HG03025 (cell line): ENCODE measurements around the gene CARS2.
"Not testable (repeated sequence)": the region's sequence is repeated elsewhere in the genome, so short reads cannot be mapped to it uniquely, and the experiment has no call there.

Experiments
- ATAC-seq: cut with Tn5 transposase; IDR thresholded peaks from one replicate; pipeline ENCODE4 v1.9.1; 2021; ENCODE audit warnings: mild to moderate bottlenecking, moderate library complexity; ENCODE audit not compliant: unreplicated experiment, low FRiP score

Gene CARS2, protein sequence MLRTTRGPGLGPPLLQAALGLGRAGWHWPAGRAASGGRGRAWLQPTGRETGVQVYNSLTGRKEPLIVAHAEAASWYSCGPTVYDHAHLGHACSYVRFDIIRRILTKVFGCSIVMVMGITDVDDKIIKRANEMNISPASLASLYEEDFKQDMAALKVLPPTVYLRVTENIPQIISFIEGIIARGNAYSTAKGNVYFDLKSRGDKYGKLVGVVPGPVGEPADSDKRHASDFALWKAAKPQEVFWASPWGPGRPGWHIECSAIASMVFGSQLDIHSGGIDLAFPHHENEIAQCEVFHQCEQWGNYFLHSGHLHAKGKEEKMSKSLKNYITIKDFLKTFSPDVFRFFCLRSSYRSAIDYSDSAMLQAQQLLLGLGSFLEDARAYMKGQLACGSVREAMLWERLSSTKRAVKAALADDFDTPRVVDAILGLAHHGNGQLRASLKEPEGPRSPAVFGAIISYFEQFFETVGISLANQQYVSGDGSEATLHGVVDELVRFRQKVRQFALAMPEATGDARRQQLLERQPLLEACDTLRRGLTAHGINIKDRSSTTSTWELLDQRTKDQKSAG

DNA sequence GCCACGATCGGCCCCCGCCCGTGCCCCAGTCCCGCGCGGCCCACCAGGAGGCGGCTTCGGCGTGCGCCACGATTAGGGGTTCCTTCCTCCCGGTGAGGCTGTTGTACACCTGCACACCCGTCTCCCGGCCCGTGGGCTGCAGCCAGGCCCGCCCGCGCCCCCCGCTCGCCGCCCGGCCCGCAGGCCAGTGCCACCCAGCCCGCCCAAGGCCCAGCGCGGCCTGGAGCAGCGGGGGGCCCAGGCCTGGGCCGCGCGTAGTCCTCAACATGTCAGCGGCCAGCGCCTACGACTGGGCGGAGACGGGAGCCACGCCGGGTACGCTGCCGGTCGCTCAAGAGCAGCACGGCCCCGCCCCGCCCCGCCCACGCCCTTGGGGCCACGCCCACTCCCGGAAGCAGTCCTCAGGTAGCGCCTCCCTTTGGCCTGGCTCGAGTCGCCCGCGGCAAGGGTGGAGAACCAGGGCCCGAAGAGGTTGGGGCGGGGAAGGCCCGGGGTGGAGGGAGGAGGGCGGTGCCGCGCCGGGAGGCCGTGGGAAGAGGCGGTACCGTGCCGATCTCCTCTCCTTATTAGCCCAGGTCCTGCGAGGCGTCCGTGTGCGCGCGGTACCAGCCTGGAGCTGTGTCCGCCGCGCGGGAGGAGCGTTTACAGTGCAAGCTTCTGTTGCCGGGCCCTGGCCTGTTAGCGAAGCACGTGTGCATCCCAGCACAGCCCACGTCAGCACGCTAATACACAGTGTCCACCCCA, at the start of gene CARS2:
Gene CARS2 (minus strand): TSS at position 291 of the 744 bp plus-strand sequence. CDS start 23 bp downstream, at position 268.
- peak; percentile 90 for ATAC-seq

DNA sequence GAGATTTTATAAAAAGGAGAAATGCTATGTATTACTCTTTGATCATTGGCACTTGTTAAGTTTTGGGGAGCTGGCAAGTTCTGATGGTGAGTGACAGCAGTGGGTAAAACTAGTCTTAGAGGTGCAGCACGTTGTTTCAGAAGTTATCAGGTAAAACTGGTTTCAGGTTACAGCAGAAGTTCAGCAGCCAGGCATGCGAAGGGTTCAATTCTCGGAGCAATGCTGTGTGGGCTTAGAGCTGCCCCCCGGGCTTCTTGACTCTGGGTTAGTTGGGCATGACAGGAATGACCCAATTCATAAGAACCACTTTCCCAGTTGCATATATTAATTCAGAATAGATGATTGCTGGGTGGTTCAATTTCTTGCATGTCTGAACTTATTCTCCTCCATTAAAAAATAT, 42.4 kb upstream of the CARS2 start:
- no peak for ATAC-seq

DNA sequence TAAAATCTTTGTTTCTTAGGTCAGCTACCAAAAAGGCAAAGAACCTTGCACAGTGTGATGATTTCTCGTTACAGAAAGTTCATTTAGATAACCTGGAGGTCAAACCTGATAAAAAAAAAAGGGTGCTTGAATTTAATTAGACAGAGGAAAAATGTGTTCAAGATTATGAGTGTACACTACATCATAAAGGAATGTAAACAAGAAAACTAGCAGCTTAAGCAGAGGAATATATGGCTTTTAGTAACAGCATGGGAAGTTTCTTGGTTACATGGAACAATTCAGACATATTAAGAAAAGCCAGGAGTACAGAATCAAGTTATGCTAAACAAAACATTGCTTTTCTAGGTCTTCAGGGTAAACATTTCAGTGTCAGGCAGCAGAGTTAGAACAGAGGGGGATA, 40.5 kb upstream of the CARS2 start:
- no peak for ATAC-seq

DNA sequence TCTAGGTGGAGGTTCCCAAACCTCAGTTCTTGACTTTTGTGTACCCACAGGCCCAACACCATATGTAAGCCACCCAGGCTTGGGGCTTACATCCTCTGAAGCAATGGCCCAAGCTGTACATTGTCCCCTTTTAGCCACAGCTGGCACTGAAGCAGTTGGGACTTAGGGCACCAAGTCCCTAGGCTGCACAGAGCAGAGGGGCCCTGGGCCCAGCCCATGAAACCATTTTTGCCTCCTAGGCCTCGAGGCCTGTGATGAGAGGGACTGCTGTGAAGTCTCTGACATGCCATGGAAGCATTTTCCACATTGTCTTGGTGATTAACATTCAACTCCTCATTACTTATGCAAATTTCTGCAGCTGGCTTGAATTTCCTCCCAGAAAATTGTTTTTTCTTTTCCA, 37.8 kb upstream of the CARS2 start:
- no peak for ATAC-seq

DNA sequence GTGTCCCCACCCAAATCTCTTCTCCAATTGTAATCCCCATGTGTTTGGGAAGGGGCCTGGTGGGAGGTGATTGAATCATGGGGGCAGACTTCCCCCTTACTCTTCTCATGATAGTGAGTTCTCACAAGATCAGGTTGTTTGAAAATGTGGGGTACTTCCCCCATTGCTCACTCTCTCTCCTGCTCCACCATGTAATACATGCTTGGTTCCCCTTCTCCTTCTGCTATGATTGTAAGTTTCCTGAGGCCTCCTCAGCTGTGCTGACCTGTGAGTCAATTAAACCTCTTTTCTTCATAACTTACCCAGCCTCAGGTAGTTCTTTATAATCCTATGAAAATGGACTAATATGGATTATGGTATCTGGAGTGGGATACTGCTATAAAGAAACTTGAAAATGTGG, 31.6 kb upstream of the CARS2 start:
- no peak for ATAC-seq

DNA sequence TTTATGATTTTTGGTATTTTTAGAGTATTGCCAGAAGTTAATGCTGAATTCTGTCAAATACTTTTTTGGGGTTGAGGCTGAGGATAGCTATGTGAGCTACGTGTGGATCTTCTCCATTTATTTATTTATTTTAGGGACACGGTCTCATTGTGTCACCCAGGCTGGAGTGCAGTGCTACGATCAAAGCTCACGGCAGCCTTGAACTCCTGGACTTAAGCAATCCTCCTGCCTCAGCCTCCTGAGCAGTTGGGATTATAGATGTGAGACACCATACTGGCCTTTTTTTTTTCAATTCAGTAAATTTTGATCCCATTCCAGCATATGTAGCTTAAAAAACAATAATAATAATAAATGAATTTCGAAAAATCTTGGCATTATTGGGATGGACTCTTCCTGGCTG, 28.6 kb upstream of the CARS2 start:
- ATAC-seq, result no peak

DNA sequence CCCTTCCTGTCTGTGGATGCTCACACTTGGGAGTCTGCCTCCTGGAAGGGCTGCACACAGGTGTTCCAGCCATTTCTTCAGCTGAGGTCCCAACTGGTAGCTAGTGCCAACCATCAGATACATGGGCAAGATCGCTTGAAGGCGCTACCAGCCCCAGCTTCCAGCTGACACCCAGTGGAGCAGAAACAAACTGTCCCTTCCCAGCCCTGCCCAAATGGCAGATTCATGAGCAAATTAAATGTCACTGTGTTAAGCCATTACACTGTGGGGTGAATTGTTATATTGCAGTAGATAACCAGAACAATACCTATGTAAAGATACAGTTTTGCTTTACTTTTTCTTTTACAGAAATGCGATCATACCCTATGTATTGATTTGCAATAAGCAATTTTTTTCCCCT, 25.2 kb upstream of the CARS2 start:
- no peak for ATAC-seq

DNA sequence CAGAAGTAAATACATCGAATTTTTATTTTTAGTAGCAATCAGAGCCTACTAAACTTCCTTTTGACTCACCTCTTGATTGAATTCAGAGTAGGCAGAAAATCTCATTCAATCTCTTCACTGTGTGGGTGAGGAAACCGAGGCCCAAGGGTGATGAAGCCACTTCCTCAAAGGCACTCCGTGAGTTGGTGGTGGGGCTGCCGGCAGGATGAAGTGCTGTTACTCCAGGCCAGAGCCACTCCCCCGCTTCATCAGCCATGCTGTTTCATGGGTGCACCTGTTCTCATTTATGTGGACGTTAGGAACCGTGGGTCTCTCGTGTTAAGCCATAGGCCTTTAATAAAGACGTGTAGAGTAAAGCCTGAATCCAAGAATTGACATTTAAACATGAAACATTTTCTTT, 20.8 kb upstream of the CARS2 start:
- no peak for ATAC-seq

DNA sequence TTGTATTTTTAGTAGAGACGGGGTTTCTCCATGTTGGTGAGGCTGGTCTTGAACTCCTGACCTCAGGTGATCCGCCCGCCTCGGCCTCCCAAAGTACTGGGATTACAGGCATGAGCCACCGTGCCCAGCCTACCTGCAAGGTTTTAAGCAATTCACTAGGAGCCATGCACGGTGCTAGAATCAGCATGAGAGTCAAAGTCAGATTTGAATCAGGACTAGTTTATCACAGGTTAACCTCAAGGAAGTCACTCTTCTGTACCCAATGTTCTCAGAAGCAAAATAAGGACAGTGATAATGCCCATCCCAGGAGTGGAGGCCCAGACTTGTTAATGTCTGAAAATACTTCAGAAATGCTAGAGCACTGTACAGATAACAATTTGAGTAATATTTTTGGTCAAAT, 20.2 kb upstream of the CARS2 start:
- ATAC-seq, result not testable (repeated sequence)

DNA sequence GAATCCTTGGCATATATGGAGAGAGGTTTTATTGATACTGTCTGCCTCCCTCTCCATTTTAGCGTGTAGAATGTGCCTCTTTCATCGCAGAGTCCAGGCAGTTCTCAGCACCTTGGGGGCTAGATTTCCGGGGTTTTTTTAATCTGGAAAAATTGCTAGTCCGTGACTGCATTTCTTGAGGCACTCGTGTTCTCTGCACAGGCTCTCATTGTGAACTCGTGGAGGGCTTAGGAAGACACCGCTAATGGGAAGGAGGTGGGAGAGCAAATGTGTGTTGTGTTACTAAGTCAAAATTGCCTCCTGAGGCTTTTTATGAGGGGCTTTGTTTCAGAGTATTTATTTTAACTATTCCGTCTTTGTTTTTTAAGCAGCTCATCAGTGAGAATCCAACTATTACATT, 17.7 kb upstream of the CARS2 start:
- ATAC-seq, result no peak

DNA sequence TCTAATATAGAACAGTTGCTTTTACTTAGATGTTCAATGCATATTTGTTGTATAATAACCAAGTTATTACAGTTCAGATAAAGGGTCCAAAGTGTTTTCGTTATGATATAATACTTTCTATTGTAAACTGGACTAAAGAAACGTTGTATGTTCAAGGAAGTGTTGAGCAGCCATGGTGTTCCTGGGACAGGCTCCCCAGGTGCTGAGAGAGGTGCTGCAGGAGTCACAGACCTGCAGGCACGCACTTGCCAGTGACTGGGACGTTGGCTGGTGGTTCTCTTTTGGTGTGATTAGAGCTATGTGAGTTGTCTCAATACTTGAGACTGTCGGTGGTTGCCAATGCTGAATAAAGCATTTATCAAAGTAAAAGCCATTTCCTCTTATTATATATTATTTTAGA, 17.1 kb upstream of the CARS2 start:
- ATAC-seq, result no peak

DNA sequence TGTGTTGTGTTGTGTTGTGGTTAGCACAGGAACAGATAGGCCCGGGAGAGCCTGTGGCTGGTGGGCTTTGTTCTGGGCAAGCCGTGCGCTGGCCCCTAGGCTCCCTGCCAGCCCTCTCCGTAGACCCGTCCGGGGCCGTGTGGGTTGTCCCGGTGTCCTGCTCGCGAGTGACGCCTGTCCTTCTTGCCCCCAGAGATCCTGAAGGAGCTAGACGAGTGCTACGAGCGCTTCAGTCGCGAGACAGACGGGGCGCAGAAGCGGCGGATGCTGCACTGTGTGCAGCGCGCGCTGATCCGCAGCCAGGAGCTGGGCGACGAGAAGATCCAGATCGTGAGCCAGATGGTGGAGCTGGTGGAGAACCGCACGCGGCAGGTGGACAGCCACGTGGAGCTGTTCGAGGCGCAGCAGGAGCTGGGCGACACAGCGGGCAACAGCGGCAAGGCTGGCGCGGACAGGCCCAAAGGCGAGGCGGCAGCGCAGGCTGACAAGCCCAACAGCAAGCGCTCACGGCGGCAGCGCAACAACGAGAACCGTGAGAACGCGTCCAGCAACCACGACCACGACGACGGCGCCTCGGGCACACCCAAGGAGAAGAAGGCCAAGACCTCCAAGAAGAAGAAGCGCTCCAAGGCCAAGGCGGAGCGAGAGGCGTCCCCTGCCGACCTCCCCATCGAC, 13.3 kb upstream of the CARS2 start:
- no peak for ATAC-seq

DNA sequence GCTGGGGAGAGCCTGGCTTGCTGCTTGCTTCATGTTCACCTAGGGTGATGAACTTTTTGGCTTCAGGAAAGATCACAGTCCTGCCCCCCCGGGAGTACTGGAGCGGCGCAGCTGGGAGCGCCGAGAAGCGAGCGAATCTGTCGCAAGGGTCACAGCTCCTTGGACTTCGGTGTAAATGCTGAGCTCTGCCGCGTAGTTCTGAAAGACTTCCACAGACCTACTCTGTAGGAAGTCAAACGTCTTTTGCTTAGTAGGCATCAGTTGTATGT, 10.3 kb upstream of the CARS2 start:
- no peak for ATAC-seq

DNA sequence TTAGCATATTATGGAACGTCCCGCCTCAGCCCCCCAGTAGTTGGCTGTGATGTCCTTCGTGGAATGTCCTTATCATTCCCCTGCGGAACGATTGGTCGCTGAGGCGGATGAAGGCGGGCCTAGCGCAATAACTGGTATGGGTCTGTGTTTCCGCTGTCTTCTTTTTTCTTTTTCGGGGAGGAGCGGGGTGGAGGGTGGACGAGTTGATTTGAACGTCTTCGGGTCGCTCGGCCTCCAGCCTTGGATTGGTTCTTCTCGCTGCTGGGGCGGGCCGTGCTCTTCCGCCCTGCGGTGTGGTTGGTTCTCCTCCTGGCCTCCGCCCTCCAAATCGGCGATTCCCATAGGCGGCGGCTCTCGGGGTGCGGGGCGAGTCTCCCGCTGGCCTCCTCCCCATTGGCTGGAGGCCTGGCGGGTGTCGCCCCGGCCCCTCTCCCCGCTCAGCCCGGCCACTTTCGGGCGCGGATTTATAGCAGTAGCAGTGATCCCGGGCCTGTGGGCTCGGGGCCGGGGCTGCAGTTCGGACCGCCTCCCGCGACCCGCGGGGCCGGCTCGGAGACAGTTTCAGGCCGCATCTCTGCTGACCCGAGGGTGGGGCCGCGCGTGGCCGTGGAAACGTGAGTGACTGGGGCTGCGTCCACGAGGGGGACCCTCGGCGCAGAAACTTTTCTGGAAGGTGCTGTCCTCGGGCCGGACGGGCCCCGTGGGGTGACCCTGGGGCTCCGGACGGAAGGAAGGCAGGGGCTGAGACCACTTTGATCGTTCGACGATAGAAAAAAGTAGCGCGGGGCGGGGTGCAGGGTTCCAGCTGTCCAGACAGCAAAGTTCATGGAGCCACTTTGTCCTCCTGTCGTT, 9.7 kb upstream of the CARS2 start:
- ATAC-seq, result peak; percentile 55

DNA sequence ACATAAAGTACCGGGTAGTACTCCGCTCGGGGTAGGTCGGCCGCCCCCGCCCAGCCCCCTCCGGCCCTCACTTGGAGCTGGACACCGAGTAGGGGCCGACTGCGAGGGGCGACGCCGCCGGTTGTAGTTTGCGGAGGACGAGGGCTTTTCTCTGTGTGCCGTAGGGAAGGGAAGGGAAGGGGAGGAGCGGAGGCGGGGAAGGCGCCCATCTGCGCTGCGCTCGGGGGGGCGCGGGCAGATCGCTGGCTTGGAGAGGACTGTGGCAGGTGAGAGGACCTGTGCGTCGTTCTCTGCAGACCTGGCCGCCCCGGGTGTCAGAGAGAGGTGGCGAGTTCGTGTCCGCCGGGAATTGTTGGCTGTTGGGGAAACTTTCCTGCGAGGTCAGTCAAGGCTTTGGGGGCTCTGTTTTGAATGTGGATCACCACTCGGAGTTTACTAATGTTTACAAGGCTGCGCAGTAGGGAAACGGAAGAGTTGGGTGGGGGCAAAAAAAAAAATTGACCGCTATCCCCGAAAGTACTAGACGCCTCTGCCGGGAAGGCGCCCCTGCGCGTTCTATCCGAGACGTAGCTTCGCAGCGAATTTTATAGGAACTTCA, 9.0 kb upstream of the CARS2 start:
- ATAC-seq, result no peak

DNA sequence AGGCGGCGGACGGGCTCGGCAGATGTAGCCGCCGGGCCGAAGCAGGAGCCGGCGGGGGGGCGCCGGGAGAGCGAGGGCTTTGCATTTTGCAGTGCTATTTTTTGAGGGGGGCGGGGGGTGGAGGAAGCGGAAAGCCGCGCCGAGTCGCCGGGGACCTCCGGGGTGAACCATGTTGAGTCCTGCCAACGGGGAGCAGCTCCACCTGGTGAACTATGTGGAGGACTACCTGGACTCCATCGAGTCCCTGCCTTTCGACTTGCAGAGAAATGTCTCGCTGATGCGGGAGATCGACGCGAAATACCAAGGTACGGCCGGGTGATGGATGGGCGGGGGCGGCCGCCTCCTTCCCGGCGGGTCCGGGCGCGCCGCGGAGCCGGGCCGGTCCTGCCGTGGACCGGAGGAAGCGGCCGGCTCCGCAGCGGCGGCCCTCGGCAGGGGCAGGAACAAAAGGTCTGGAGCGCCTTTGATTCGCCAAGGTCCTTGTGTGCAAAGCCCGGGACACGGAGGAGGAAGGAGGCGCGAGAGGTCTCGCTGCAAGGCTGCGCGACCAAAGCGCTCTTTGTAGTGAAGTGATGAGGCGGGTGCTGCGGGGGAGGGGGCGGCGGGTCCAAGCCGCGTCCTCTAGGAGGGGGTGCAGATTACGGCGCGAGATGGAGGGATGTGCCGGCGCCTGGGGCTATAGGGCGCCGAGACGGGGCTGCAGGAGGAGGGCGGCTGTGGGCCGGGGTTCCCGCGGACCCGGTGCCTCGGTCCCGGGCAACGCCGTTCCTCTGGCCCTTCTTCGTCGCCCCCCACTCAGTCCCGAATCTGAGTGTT, 8.3 kb upstream of the CARS2 start:
- ATAC-seq, result no peak

DNA sequence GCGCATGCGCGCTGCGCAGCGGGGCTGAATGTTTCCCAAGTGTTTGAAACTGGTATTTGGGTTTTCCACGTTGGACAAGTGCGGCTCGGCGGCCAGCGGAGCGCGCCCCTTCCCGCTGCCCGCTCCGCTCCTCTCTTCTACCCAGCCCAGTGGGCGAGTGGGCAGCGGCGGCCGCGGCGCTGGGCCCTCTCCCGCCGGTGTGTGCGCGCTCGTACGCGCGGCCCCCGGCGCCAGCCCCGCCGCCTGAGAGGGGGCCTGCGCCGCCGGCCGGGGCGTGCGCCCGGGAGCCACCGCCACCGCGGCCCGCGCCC, 7.7 kb upstream of the CARS2 start, which contains the start of gene ING1:
Gene ING1 (plus strand): TSS at position 59 of the 311 bp plus-strand sequence. CDS start 450 bp downstream, outside the sequence.
- ATAC-seq, result no peak

DNA sequence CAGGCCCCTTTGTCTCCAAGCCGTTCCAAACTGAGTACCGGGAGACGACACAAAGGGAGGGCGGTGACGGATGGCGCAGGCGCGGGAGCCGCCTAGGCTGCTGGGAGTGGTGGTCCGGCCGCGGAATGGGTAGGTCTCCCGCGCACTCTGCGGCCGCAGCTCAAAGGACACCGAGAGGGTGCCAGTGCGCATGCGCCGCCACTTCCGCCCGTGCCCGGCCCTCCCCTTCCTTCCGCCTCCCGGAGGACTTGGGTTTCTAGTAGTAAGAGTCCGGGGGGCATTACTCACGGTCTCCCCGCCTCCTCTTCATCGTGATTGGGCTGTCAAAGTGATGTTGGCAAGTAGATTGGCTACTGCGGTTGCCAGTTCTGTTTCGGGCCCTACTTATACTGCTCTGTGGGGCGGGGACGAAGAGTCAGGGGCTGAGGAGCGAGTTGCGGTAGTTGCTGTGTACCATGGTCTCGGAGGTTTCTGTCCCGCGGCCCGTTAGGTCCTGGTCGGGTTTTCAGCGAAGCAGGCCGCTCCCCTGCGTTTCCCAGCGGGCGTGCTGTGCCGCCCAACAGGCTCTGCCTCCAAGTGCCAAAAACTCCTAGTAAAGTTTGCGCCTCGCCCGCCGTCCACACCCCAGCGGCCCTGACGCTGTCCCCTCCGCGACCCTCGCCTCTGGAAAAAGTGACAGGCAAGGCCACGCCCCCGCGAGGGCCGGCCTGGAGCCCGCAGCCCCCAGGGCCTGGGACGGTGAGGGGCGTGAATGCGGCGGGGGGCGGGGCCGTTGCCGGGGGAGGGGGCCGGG, 7.1 kb upstream of the CARS2 start:
- peak; percentile 44 for ATAC-seq
